Vagina (tissue), 2 donors: ENCODE data around the gene WAS.
"Not testable (repeated sequence)": the region's sequence is repeated elsewhere in the genome, so short reads cannot be mapped to it uniquely, and the experiment has no call there.

Source experiments
- CTCF ChIP-seq, 3 experiments: fragments of 450-650 bp in 2 of 3; fragments of 200-600 bp in 1 of 3; sonication (generic) in 1 of 3; IDR thresholded peaks; one replicate each; pipeline ENCODE4 v1.5.1; 2017 to 2019; ENCODE audit warnings: antibody characterized with exemption in 3 of 3, mild to moderate bottlenecking in 2 of 3, moderate library complexity in 2 of 3
- POLR2A ChIP-seq, 2 donors: fragments of 450-650 bp; IDR thresholded peaks; one replicate each; pipeline ENCODE4 v1.6.1; 2017; ENCODE audit warnings: antibody characterized with exemption in 2 of 2, mild to moderate bottlenecking in 2 of 2, moderate library complexity in 2 of 2
- POLR2AphosphoS5 ChIP-seq, 2 donors: sonication (generic); formaldehyde crosslinking; IDR thresholded peaks; one replicate each; pipeline ENCODE4 v1.9.0; 2017; ENCODE audit warnings: antibody characterized with exemption in 2 of 2, mild to moderate bottlenecking in 2 of 2, low read depth in 1 of 2; ENCODE audit not compliant: insufficient read depth in 1 of 2

- not testable (repeated sequence) for TF ChIP-seq CTCF (IDR thresholded peaks at IDR 0.05); POLR2AphosphoS5 (IDR thresholded peaks at IDR 0.05; ENCODE audit: insufficient read depth in 1 of 2, low read depth in 1 of 2); POLR2A (IDR thresholded peaks at IDR 0.05)
Measured at GRCh38 chrX:48652055-48652579, 31.5 kb upstream of the WAS start.
